Activated T-helper 1 cell treated with anti-CD3 and anti-CD28 coated beads, Interleukin-12 subunit alpha, Interleukin-12 subunit beta, Interleukin-2, Interleukin-4 antibody, amounts not matched to agents 30 ng/mL and 10 ng/mL and 1 ng/mL, durations not matched to agents 14 hours and 24 hours and 36 hours (primary cell): ENCODE data around the gene FOXP1. TPM values are rescaled to one million over a fixed set of nuclear protein-coding genes. Genes with fewer than 3 reads are reported as not detected.

Experiments used
- DNase-seq: peaks from one replicate; pipeline ENCODE4 v3.0.0; 2021; ENCODE audit warnings: low spot score
- H3K27ac Mint-ChIP-seq: one replicate; pipeline ENCODE4 v1.8.0; 2021; ENCODE audit warnings: mild to moderate bottlenecking, mixed read lengths
- H3K27me3 Mint-ChIP-seq: one replicate; pipeline ENCODE4 v1.8.0; 2022; ENCODE audit warnings: mild to moderate bottlenecking, moderate library complexity, mixed read lengths; ENCODE audit not compliant: insufficient read depth
- H3K36me3 Mint-ChIP-seq: one replicate; pipeline ENCODE4 v1.8.0; 2021; ENCODE audit warnings: low read depth, mixed read lengths
- H3K4me1 Mint-ChIP-seq: one replicate; pipeline ENCODE4 v1.8.0; 2021; ENCODE audit warnings: low read depth, mixed read lengths
- H3K4me3 Mint-ChIP-seq: one replicate; pipeline ENCODE4 v1.8.0; 2021; ENCODE audit warnings: mild to moderate bottlenecking, moderate library complexity, mixed read lengths
- H3K9me3 Mint-ChIP-seq: one replicate; pipeline ENCODE4 v1.8.0; 2021; ENCODE audit warnings: mixed read lengths
- intact Hi-C: fragments of 100-400 bp; cut with micrococcal nuclease; formaldehyde crosslinking; loops from one replicate; pipeline ENCODE4 v1.15.1; 2024
- total RNA-seq: library from RNA; stranded (reverse); gene quantifications from 2 replicates; pipeline ENCODE4 v1.2.3, GENCODE V29; 2022

FOXP1 gene
- total RNA-seq, 1 donor from 2014 or later: 97.6 TPM

GRCh38 chr3:71055257-71056001 lies 528.1 kb downstream of the FOXP1 start:
- Mint-ChIP-seq H3K4me1 (peaks cover 55% of the 10 kb centered on the region), H3K27me3 (peaks cover 3% of the 10 kb centered on the region), H3K36me3 (peaks cover 50% of the 10 kb centered on the region), H3K4me3 (no peak overlapping the region), H3K9me3 (no peaks in the 10 kb centered on the region), H3K27ac (no peak overlapping the region)
- intact Hi-C loops: no loop called here
- DNase-seq: no peak

- intact Hi-C loops: no loop called here
- Mint-ChIP-seq H3K27ac (no peak overlapping the region), H3K9me3 (no peaks in the 10 kb centered on the region), H3K27me3 (peaks cover 4% of the 10 kb centered on the region), H3K36me3 (peaks cover 52% of the 10 kb centered on the region), H3K4me3 (no peak overlapping the region), H3K4me1 (peaks cover 66% of the 10 kb centered on the region)
- no peak for DNase-seq
These were observed 529.2 kb downstream of the FOXP1 start for GRCh38 chr3:71054312-71054711.

- H3K27me3 Mint-ChIP-seq: peaks cover 5% of the 10 kb centered on the region
These were observed 530.0 kb downstream of the FOXP1 start for GRCh38 chr3:71053495-71053894.

GRCh38 chr3:71052716-71053115 lies 530.8 kb downstream of the FOXP1 start:
- H3K4me1 Mint-ChIP-seq: peaks cover 71% of the 10 kb centered on the region
- H3K9me3 Mint-ChIP-seq: no peaks in the 10 kb centered on the region
- no peak overlapping the region for H3K4me3 Mint-ChIP-seq
- peaks cover 61% of the 10 kb centered on the region for H3K36me3 Mint-ChIP-seq
- H3K27ac Mint-ChIP-seq: no peak overlapping the region
- no peak for DNase-seq
- intact Hi-C loops: no loop called here
- H3K27me3 Mint-ChIP-seq: peaks cover 5% of the 10 kb centered on the region

More at GRCh38 chr3:71053495-71053894, 530.0 kb downstream of the FOXP1 start:
- Mint-ChIP-seq H3K9me3 (no peaks in the 10 kb centered on the region), H3K27ac (no peak overlapping the region), H3K36me3 (peaks cover 56% of the 10 kb centered on the region), H3K4me1 (peaks cover 71% of the 10 kb centered on the region), H3K4me3 (no peak overlapping the region)
- no peak for DNase-seq
- intact Hi-C loops: no loop called here

GRCh38 chr3:71051893-71052687 lies 531.4 kb downstream of the FOXP1 start:
- intact Hi-C loops: no loop called here
- H3K27ac Mint-ChIP-seq: no peak overlapping the region
- H3K9me3 Mint-ChIP-seq: no peaks in the 10 kb centered on the region
- H3K36me3 Mint-ChIP-seq: peaks cover 63% of the 10 kb centered on the region
- H3K4me3 Mint-ChIP-seq: no peak overlapping the region
- DNase-seq: no peak
- H3K27me3 Mint-ChIP-seq: peaks cover 5% of the 10 kb centered on the region
- peaks cover 70% of the 10 kb centered on the region for H3K4me1 Mint-ChIP-seq

- Mint-ChIP-seq H3K27me3 (peaks cover 5% of the 10 kb centered on the region), H3K9me3 (no peaks in the 10 kb centered on the region), H3K27ac (peak overlapping the region; percentile 57), H3K36me3 (peaks cover 70% of the 10 kb centered on the region), H3K4me3 (no peak overlapping the region), H3K4me1 (peaks cover 69% of the 10 kb centered on the region)
- intact Hi-C loops: no loop called here
- no peak for DNase-seq
These were observed 532.3 kb downstream of the FOXP1 start for GRCh38 chr3:71051259-71051595.

- Mint-ChIP-seq H3K4me3 (no peak overlapping the region), H3K27me3 (peaks cover 5% of the 10 kb centered on the region), H3K36me3 (peaks cover 71% of the 10 kb centered on the region), H3K4me1 (peaks cover 70% of the 10 kb centered on the region), H3K27ac (peak overlapping the region; percentile 60), H3K9me3 (no peaks in the 10 kb centered on the region)
- intact Hi-C loops: loop anchor here (1.0 kb wide), 4 partner anchors 18 to 251 kb away; no protein-coding TSS in a partner anchor
- DNase-seq: no peak
These were observed 532.8 kb downstream of the FOXP1 start for GRCh38 chr3:71050538-71051258.

- H3K27me3 Mint-ChIP-seq: peaks cover 5% of the 10 kb centered on the region
- DNase-seq: no peak
- intact Hi-C loops: loop anchor here (1.0 kb wide), 4 partner anchors 18 to 251 kb away; no protein-coding TSS in a partner anchor
- peaks cover 72% of the 10 kb centered on the region for H3K36me3 Mint-ChIP-seq
- H3K9me3 Mint-ChIP-seq: no peaks in the 10 kb centered on the region
- no peak overlapping the region for H3K4me3 Mint-ChIP-seq
- peaks cover 70% of the 10 kb centered on the region for H3K4me1 Mint-ChIP-seq
- H3K27ac Mint-ChIP-seq: peak overlapping the region; percentile 60
These were observed 533.4 kb downstream of the FOXP1 start for GRCh38 chr3:71050166-71050537.

GRCh38 chr3:71048948-71049347 lies 534.6 kb downstream of the FOXP1 start:
- intact Hi-C loops: no loop called here

GRCh38 chr3:71047616-71048531 lies 535.7 kb downstream of the FOXP1 start:
- intact Hi-C loops: no loop called here
- DNase-seq: no peak
- Mint-ChIP-seq H3K27ac (no peak overlapping the region), H3K9me3 (no peaks in the 10 kb centered on the region), H3K27me3 (peaks cover 2% of the 10 kb centered on the region), H3K4me1 (peaks cover 67% of the 10 kb centered on the region), H3K4me3 (no peak overlapping the region), H3K36me3 (peaks cover 66% of the 10 kb centered on the region)

More at GRCh38 chr3:71048948-71049347, 534.6 kb downstream of the FOXP1 start:
- Mint-ChIP-seq H3K4me1 (peaks cover 71% of the 10 kb centered on the region), H3K27ac (no peak overlapping the region), H3K27me3 (peaks cover 2% of the 10 kb centered on the region), H3K4me3 (no peak overlapping the region), H3K36me3 (peaks cover 72% of the 10 kb centered on the region), H3K9me3 (no peaks in the 10 kb centered on the region)
- DNase-seq: no peak

- peaks cover 2% of the 10 kb centered on the region for H3K27me3 Mint-ChIP-seq
- peaks cover 67% of the 10 kb centered on the region for H3K4me1 Mint-ChIP-seq
- no peak overlapping the region for H3K27ac Mint-ChIP-seq
- peaks cover 69% of the 10 kb centered on the region for H3K36me3 Mint-ChIP-seq
- no peaks in the 10 kb centered on the region for H3K9me3 Mint-ChIP-seq
- no peak for DNase-seq
- H3K4me3 Mint-ChIP-seq: no peak overlapping the region
- intact Hi-C loops: loop anchor here (1.0 kb wide), 4 partner anchors 11 to 41 kb away; no protein-coding TSS in a partner anchor
These were observed 536.7 kb downstream of the FOXP1 start for GRCh38 chr3:71046791-71047190.

- Mint-ChIP-seq H3K27ac (peak overlapping the region; percentile 62), H3K4me3 (no peak overlapping the region), H3K27me3 (peaks cover 2% of the 10 kb centered on the region), H3K36me3 (peaks cover 69% of the 10 kb centered on the region), H3K4me1 (peaks cover 58% of the 10 kb centered on the region), H3K9me3 (no peaks in the 10 kb centered on the region)
- no peak for DNase-seq
- intact Hi-C loops: loop anchor here (1.0 kb wide), 4 partner anchors 11 to 41 kb away; no protein-coding TSS in a partner anchor
These were observed 537.6 kb downstream of the FOXP1 start for GRCh38 chr3:71045917-71046282.
